Activated CD4-positive, CD25-positive, alpha-beta regulatory T cell treated with anti-CD3 and anti-CD28 coated beads, Interleukin-2, amount 50 U/mL, for 16 hours (primary cell): ENCODE measurements around the gene TATDN2.
A peak's percentile ranks its signal among the peaks of the same experiment; 100 is the strongest.
"Not testable (repeated sequence)": the region's sequence is repeated elsewhere in the genome, so short reads cannot be mapped to it uniquely, and the experiment has no call there.

Source experiments
- DNase-seq: peaks from one replicate; pipeline ENCODE4 v3.0.0-alpha.2; 2020; ENCODE audit warnings: low read depth, low spot score

TATDN2 gene

GRCh38 chr3:10234526-10235230, 13.6 kb upstream of the TATDN2 start:
- no peak for DNase-seq

GRCh38 chr3:10235551-10235950, 12.7 kb upstream of the TATDN2 start:
- no peak for DNase-seq

- DNase-seq = no peak
Observed at GRCh38 chr3:10238345-10239183, 9.7 kb upstream of the TATDN2 start.

GRCh38 chr3:10240799-10241198, 7.5 kb upstream of the TATDN2 start:
- no peak for DNase-seq

- peak; percentile 42 for DNase-seq
Observed at GRCh38 chr3:10242182-10243065, 5.8 kb upstream of the TATDN2 start.

- no peak for DNase-seq
Observed at GRCh38 chr3:10244009-10244408, 4.2 kb upstream of the TATDN2 start.

- DNase-seq = no peak
Observed at GRCh38 chr3:10245081-10245712, 3.1 kb upstream of the TATDN2 start.

GRCh38 chr3:10247679-10248183, 528 bp upstream of the TATDN2 start:
- no peak for DNase-seq

GRCh38 chr3:10248984-10249748, 907 bp downstream of the TATDN2 start:
- peak; percentile 17 for DNase-seq

- DNase-seq = no peak
Observed at GRCh38 chr3:10249833-10250232, 1.6 kb downstream of the TATDN2 start.

- DNase-seq = no peak
Observed at GRCh38 chr3:10251006-10251405, 2.7 kb downstream of the TATDN2 start.

GRCh38 chr3:10253731-10254130, 5.5 kb downstream of the TATDN2 start:
- no peak for DNase-seq

- DNase-seq = no peak
Observed at GRCh38 chr3:10255835-10256234, 7.6 kb downstream of the TATDN2 start.

- DNase-seq = no peak
Observed at GRCh38 chr3:10259036-10259435, 10.8 kb downstream of the TATDN2 start.

GRCh38 chr3:10259798-10260197, 11.5 kb downstream of the TATDN2 start:
- DNase-seq = no peak

GRCh38 chr3:10260211-10260701, 12.0 kb downstream of the TATDN2 start:
- no peak for DNase-seq

GRCh38 chr3:10262027-10262426, 13.8 kb downstream of the TATDN2 start:
- no peak for DNase-seq

- peak; percentile 42 for DNase-seq
Observed at GRCh38 chr3:10263646-10264363, 15.5 kb downstream of the TATDN2 start.

GRCh38 chr3:10265833-10266232, 17.6 kb downstream of the TATDN2 start:
- no peak for DNase-seq

- not testable (repeated sequence) for DNase-seq
Observed at GRCh38 chr3:10266936-10267335, 18.7 kb downstream of the TATDN2 start.
